MM.1S (cell line): ENCODE results near the gene SFXN5.
"Not testable (repeated sequence)": the region's sequence is repeated elsewhere in the genome, so short reads cannot be mapped to it uniquely, and the experiment has no call there.

Source experiments
- DNase-seq: peaks from one replicate; pipeline ENCODE4 v3.0.0-alpha.2; 2015
- H2AFZ ChIP-seq: fragments of 300-600 bp; sonication (generic); 2 replicates; pipeline ENCODE4 v1.6.0; 2016; ENCODE audit warnings: antibody characterized with exemption, low read length
- H3F3A ChIP-seq: fragments of 300-600 bp; sonication (generic); 2 replicates; pipeline ENCODE4 v1.6.1; 2016; ENCODE audit warnings: mild to moderate bottlenecking, antibody characterized with exemption, low read length, moderate library complexity, mixed read lengths; ENCODE audit not compliant: insufficient read depth
- H3K27ac ChIP-seq: fragments of 300-600 bp; sonication (generic); 2 replicates; pipeline ENCODE4 v1.5.1; 2016; ENCODE audit warnings: mild to moderate bottlenecking, low read length
- H3K27me3 ChIP-seq: fragments of 300-600 bp; sonication (generic); replicated peaks from 2 replicates; pipeline ENCODE4 v1.6.0; 2016; ENCODE audit warnings: low read length; ENCODE audit not compliant: insufficient read depth
- H3K36me3 ChIP-seq: fragments of 300-600 bp; sonication (generic); replicated peaks from 2 replicates; pipeline ENCODE4 v1.6.1; 2016; ENCODE audit warnings: mild to moderate bottlenecking, low read length, mixed read lengths; ENCODE audit not compliant: insufficient read depth
- H3K4me1 ChIP-seq: fragments of 300-600 bp; sonication (generic); 2 replicates; pipeline ENCODE4 v1.6.1; 2016; ENCODE audit warnings: low read length, mixed read lengths
- H3K4me2 ChIP-seq: fragments of 300-600 bp; sonication (generic); 2 replicates; pipeline ENCODE4 v1.6.0; 2016; ENCODE audit warnings: low read depth, low read length
- H3K4me3 ChIP-seq: fragments of 300-600 bp; sonication (generic); 2 replicates; pipeline ENCODE4 v1.5.1; 2016; ENCODE audit warnings: low read length, mixed read lengths
- H3K79me2 ChIP-seq: fragments of 300-600 bp; sonication (generic); 2 replicates; pipeline ENCODE4 v1.6.1; 2016; ENCODE audit warnings: mixed run types, low read length, mixed read lengths
- H3K9ac ChIP-seq: fragments of 300-600 bp; sonication (generic); 2 replicates; pipeline ENCODE4 v1.6.1; 2016; ENCODE audit warnings: low read length, mixed read lengths
- H3K9me2 ChIP-seq: fragments of 300-600 bp; sonication (generic); replicated peaks from 2 replicates; pipeline ENCODE4 v1.6.1; 2016; ENCODE audit warnings: mild to moderate bottlenecking, low read length, mixed read lengths; ENCODE audit not compliant: insufficient read depth
- H3K9me3 ChIP-seq: fragments of 300-600 bp; sonication (generic); replicated peaks from 2 replicates; pipeline ENCODE4 v1.6.1; 2016; ENCODE audit warnings: mild to moderate bottlenecking, low read length, mixed read lengths; ENCODE audit not compliant: insufficient read depth
- H4K20me1 ChIP-seq: fragments of 300-600 bp; sonication (generic); 2 replicates; pipeline ENCODE4 v1.6.1; 2016; ENCODE audit warnings: mild to moderate bottlenecking, low read length, moderate library complexity, mixed read lengths; ENCODE audit not compliant: insufficient read depth
- CTCF ChIP-seq: fragments of 300-600 bp; sonication (generic); IDR thresholded peaks from 2 replicates; pipeline ENCODE4 v1.5.1; 2016; ENCODE audit warnings: antibody characterized with exemption, low read length, mixed read lengths
- EZH2 ChIP-seq: fragments of 300-600 bp; sonication (generic); optimal IDR thresholded peaks from 2 replicates; pipeline ENCODE3; 2017; ENCODE audit warnings: low read depth, mild to moderate bottlenecking, antibody characterized with exemption, low read length, mixed read lengths
- EZH2phosphoT487 ChIP-seq: fragments of 300-600 bp; sonication (generic); IDR thresholded peaks from 2 replicates; pipeline ENCODE4 v1.6.1; 2018; ENCODE audit warnings: antibody characterized with exemption, low read length

The SFXN5 gene

GRCh38 chr2:73067043-73067442, 4.5 kb downstream of the SFXN5 start:
- no peak for TF ChIP-seq CTCF
- no peak for TF ChIP-seq EZH2phosphoT487
- no peak for TF ChIP-seq EZH2
- Histone ChIP-seq H3K27me3 (no peaks in the 10 kb centered on the region), H3K9ac (no peak overlapping the region), H3K4me2 (no peak overlapping the region), H3K4me3 (no peak overlapping the region), H3K9me2 (no peaks in the 10 kb centered on the region), H3F3A (no peaks in the 10 kb centered on the region), H3K79me2 (peaks cover 40% of the 10 kb centered on the region), H3K27ac (no peak overlapping the region), H4K20me1 (no peaks in the 10 kb centered on the region), H3K4me1 (peaks cover 6% of the 10 kb centered on the region; the same call in 1 of the 2 replicates), H3K36me3 (no peaks in the 10 kb centered on the region), H2AFZ (no peak overlapping the region), H3K9me3 (no peaks in the 10 kb centered on the region)
- DNase-seq = no peak

- peaks cover 30% of the 10 kb centered on the region for H3K79me2 ChIP-seq
- H3K4me3 ChIP-seq, H3K4me2 ChIP-seq, DNase-seq, H3K27ac ChIP-seq, H4K20me1 ChIP-seq, H3K9ac ChIP-seq, H3K9me3 ChIP-seq, H3K36me3 ChIP-seq, H2AFZ ChIP-seq, H3K9me2 ChIP-seq, H3F3A ChIP-seq, H3K27me3 ChIP-seq, H3K4me1 ChIP-seq: not testable (repeated sequence)
Observed at GRCh38 chr2:73065070-73065469, 6.4 kb downstream of the SFXN5 start.

GRCh38 chr2:73063909-73064875, 7.3 kb downstream of the SFXN5 start:
- no peak overlapping the region for H3K4me3 ChIP-seq
- no peak overlapping the region for H3K4me2 ChIP-seq
- H3K27ac ChIP-seq = no peak overlapping the region

GRCh38 chr2:73063472-73063871, 8.0 kb downstream of the SFXN5 start:
- H3K9me3 ChIP-seq = no peaks in the 10 kb centered on the region
- no peaks in the 10 kb centered on the region for H3K9me2 ChIP-seq
- H4K20me1 ChIP-seq = no peaks in the 10 kb centered on the region
- H3K9ac ChIP-seq = no peak overlapping the region
- no peaks in the 10 kb centered on the region for H3K4me1 ChIP-seq
- TF ChIP-seq EZH2 = no peak
- TF ChIP-seq CTCF = no peak
- no peak for TF ChIP-seq EZH2phosphoT487
- H2AFZ ChIP-seq = no peak overlapping the region
- H3F3A ChIP-seq = no peaks in the 10 kb centered on the region
- H3K36me3 ChIP-seq = no peaks in the 10 kb centered on the region
- peaks cover 14% of the 10 kb centered on the region for H3K79me2 ChIP-seq
- H3K4me2 ChIP-seq = no peak overlapping the region
- H3K27me3 ChIP-seq = no peaks in the 10 kb centered on the region
- no peak overlapping the region for H3K4me3 ChIP-seq
- no peak for DNase-seq
- no peak overlapping the region for H3K27ac ChIP-seq

More at GRCh38 chr2:73063909-73064875, 7.3 kb downstream of the SFXN5 start:
- Histone ChIP-seq H3K79me2 (peaks cover 22% of the 10 kb centered on the region), H3K27me3 (no peaks in the 10 kb centered on the region), H3K9me2 (no peaks in the 10 kb centered on the region), H3K4me1 (no peaks in the 10 kb centered on the region), H4K20me1 (no peaks in the 10 kb centered on the region), H3F3A (no peaks in the 10 kb centered on the region), H3K9ac (no peak overlapping the region), H3K9me3 (no peaks in the 10 kb centered on the region), H2AFZ (no peak overlapping the region), H3K36me3 (no peaks in the 10 kb centered on the region)
- DNase-seq = no peak
- TF ChIP-seq EZH2 = no peak
